HEK293 (cell line): ENCODE data around the gene EIF2D.

Experiments used
- ATF2 ChIP-seq: fragments of 450-650 bp; formaldehyde crosslinking; IDR thresholded peaks from 2 replicates; pipeline ENCODE4 v1.5.1; 2016; ENCODE audit warnings: missing biosample characterization, missing genetic modification characterization, low read depth
- CTCF ChIP-seq: fragments of 450-650 bp; formaldehyde crosslinking; IDR thresholded peaks from 2 replicates; pipeline ENCODE4 v1.5.1; 2016; ENCODE audit warnings: missing biosample characterization, missing genetic modification characterization
- GLIS2 ChIP-seq: fragments of 450-650 bp; formaldehyde crosslinking; IDR thresholded peaks from 2 replicates; pipeline ENCODE4 v1.5.1; 2016; ENCODE audit warnings: missing biosample characterization, missing genetic modification characterization
- MZF1 ChIP-seq: fragments of 450-650 bp; formaldehyde crosslinking; IDR thresholded peaks from 2 replicates; pipeline ENCODE4 v1.5.1; 2017; ENCODE audit warnings: missing biosample characterization, missing genetic modification characterization, borderline replicate concordance
- PBX3 ChIP-seq: sonication (generic); formaldehyde crosslinking; IDR thresholded peaks from 2 replicates; pipeline ENCODE4 v1.8.1; 2022; ENCODE audit warnings: mild to moderate bottlenecking, moderate library complexity, missing genetic modification reagents
- YY1 ChIP-seq: fragments of 450-650 bp; formaldehyde crosslinking; IDR thresholded peaks from 2 replicates; pipeline ENCODE4 v1.5.1; 2018; ENCODE audit warnings: missing biosample characterization, missing genetic modification characterization
- ZNF16 ChIP-seq: fragments of 450-650 bp; formaldehyde crosslinking; IDR thresholded peaks from 2 replicates; pipeline ENCODE4 v1.5.1; 2016; ENCODE audit warnings: low read depth, missing biosample characterization, missing genetic modification characterization
- ZNF169 ChIP-seq: fragments of 450-650 bp; formaldehyde crosslinking; IDR thresholded peaks from 2 replicates; pipeline ENCODE4 v1.5.1; 2016; ENCODE audit warnings: missing biosample characterization, missing genetic modification characterization
- ZNF2 ChIP-seq: fragments of 450-650 bp; formaldehyde crosslinking; IDR thresholded peaks from 2 replicates; pipeline ENCODE4 v1.5.1; 2016; ENCODE audit warnings: missing biosample characterization, missing genetic modification characterization
- ZNF292 ChIP-seq: fragments of 450-650 bp; formaldehyde crosslinking; IDR thresholded peaks from 2 replicates; pipeline ENCODE4 v1.5.1; 2016; ENCODE audit warnings: low read depth, missing biosample characterization, missing genetic modification characterization, borderline replicate concordance
- ZNF350 ChIP-seq: fragments of 450-650 bp; formaldehyde crosslinking; IDR thresholded peaks from 2 replicates; pipeline ENCODE4 v1.5.0; 2017; ENCODE audit warnings: missing biosample characterization, mild to moderate bottlenecking, missing genetic modification characterization
- ZNF76 ChIP-seq: fragments of 450-650 bp; formaldehyde crosslinking; IDR thresholded peaks from 2 replicates; pipeline ENCODE4; 2016; ENCODE audit warnings: low read depth, missing biosample characterization, missing genetic modification characterization, borderline replicate concordance

GRCh38 chr1:206661161-206661820, 49.0 kb upstream of the EIF2D start:
- TF ChIP-seq CTCF (tag by site-specific recombination), result no peak
- TF ChIP-seq ZNF16, result no peak
- TF ChIP-seq GLIS2, result no peak
- TF ChIP-seq ZNF2 (tag by site-specific recombination), result no peak
- no peak for TF ChIP-seq ATF2 (tag by site-specific recombination)
- TF ChIP-seq ZNF76 (tag by site-specific recombination), result no peak
- no peak for TF ChIP-seq MZF1 (tag by site-specific recombination)
- TF ChIP-seq ZNF292 (tag by site-specific recombination), result no peak
- TF ChIP-seq ZNF350 (tag by site-specific recombination), result no peak
- no peak for TF ChIP-seq ZNF169 (tag by site-specific recombination)
- TF ChIP-seq YY1 (tag by site-specific recombination), result no peak
- TF ChIP-seq PBX3, result no peak
